ENCODE results near the gene ZNF14.

- TF ChIP-seq EZH2phosphoT487 (IDR thresholded peaks at IDR 0.05; ENCODE audit: borderline replicate concordance, low read length) (no peak), CTCF (IDR thresholded peaks at IDR 0.05; ENCODE audit: low read depth, low read length, poor library complexity, severe bottlenecking) (no peak)
These were observed 20.7 kb downstream of the ZNF14 start for GRCh38 chr19:19711934-19712828.

Measured in DOHH2 (cell line).